ENCODE measurements around the gene APC2. TPM values are rescaled to one million over a fixed set of nuclear protein-coding genes. Genes with fewer than 3 reads are reported as not detected.

Gene APC2
- total and polyA plus RNA-seq, 10 donors = 0.02 to 0.56 (median 0.14) TPM

DNA sequence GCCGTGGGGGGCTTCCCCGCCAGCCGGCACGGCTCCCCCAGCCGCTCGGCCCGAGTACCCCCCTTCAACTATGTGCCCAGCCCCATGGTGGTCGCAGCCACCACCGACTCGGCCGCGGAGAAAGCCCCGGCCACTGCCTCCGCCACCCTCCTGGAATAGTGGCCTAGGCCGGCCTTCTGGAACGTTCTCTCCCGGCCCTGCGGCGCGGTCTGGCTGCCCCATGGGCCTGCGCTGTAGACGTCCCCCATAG lies 20.1 kb downstream of the APC2 start:
- peaks cover 0 to 28% (median 10%) of the 10 kb centered on the region in 6 donors for H3K36me3 ChIP-seq
- WGBS, 5 donors = 0 to 9% (median 4%) methylated on average over 2 to 22 of the region's 22 CpGs
- DNase-seq = peak; percentile 75
- intact Hi-C loops (cut with DNase I; ENCODE audit: low total_unique reads) = no loop called here
- TF ChIP-seq CTCF (IDR thresholded peaks at IDR 0.05 in 8 of 11, conservative IDR thresholded peaks at IDR 0.05 in 3 of 11) = no peak
- no peak for TF ChIP-seq POLR2AphosphoS5 (IDR thresholded peaks at IDR 0.05)
- TF ChIP-seq POLR2A (IDR thresholded peaks at IDR 0.05) = no peak
- H3K27me3 ChIP-seq (replicated peaks in 1 of 7) = peaks cover 21 to 92% (median 79%) of the 10 kb centered on the region in 7 donors
- peak overlapping the region; percentile 33 to 72 (median 46) for H3K4me3 ChIP-seq
- H3K9me3 ChIP-seq = no peaks in the 10 kb centered on the region
- no peak overlapping the region for H3K27ac ChIP-seq
- peaks cover 50 to 97% (median 76%) of the 10 kb centered on the region in 6 donors for H3K4me1 ChIP-seq

DNA sequence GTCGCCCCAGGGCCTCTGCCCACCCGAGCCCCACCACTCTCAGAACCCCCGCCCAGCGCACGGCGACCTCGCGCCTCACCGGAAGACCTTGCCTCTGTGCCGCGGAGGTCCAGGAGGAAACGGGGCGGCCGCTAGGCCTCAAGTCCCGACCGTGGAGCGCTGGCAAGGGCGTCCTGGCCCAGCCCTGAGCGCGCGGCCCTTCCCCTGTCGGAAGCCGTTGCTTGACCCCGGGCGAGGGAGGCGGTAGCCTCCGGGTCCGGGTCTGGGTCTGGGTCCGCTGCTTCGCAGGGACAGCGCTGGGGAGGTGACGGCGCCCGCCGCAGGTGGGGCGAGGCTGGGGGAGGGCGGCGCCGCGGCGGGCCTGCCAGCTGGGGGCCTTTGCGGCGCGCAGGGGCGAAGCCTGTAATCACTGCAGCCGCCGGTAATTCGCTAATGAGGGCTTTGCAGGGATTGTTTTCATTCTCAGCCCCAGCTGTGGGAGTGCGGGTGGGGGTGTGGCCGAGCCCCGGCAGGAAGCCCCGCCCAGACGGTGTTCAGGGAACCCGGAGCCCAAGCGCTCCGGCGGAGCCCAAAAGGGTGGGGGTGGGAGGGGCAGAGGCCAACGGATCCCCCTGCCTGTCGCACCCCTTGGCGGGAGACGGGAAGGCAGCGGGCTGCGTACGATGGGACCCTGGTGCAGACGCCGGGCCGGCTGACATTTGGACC lies 20.5 kb downstream of the APC2 start:
- no peak for TF ChIP-seq CTCF (IDR thresholded peaks at IDR 0.05 in 8 of 11, conservative IDR thresholded peaks at IDR 0.05 in 3 of 11)
- TF ChIP-seq POLR2A (IDR thresholded peaks at IDR 0.05) = no peak
- TF ChIP-seq POLR2AphosphoS5 (IDR thresholded peaks at IDR 0.05) = peak; percentile 17 to 59 (median 24)
- Histone ChIP-seq H3K9me3 (no peaks in the 10 kb centered on the region), H3K4me3 (peak overlapping the region; percentile 33 to 72 (median 46)), H3K27ac (peak overlapping the region in 1 of 8 donors; percentile 3), H3K4me1 (peaks cover 50 to 97% (median 72%) of the 10 kb centered on the region in 6 donors), H3K27me3 (replicated peaks in 1 of 7) (peaks cover 21 to 87% (median 75%) of the 10 kb centered on the region in 7 donors), H3K36me3 (peaks cover 0 to 33% (median 13%) of the 10 kb centered on the region in 6 donors)
- intact Hi-C loops (cut with DNase I; ENCODE audit: low total_unique reads) = no loop called here
- peak; percentile 90 for DNase-seq
- 0 to 1% (median 1%) methylated on average over 10 to 67 of the region's 67 CpGs for WGBS, 5 donors

- no peak for TF ChIP-seq POLR2A (IDR thresholded peaks at IDR 0.05)
- peak in 1 of 3 donors; percentile 8 for TF ChIP-seq POLR2AphosphoS5 (IDR thresholded peaks at IDR 0.05)
- peaks cover 0 to 36% (median 16%) of the 10 kb centered on the region in 6 donors for H3K36me3 ChIP-seq
- WGBS, 5 donors = 6 to 10% (median 8%) methylated on average over 25 to 28 of the region's 28 CpGs
- DNase-seq = no peak
- intact Hi-C loops (cut with DNase I; ENCODE audit: low total_unique reads) = no loop called here
- peaks cover 21 to 81% (median 69%) of the 10 kb centered on the region in 7 donors for H3K27me3 ChIP-seq (replicated peaks in 1 of 7)
- peaks cover 47 to 97% (median 66%) of the 10 kb centered on the region in 6 donors for H3K4me1 ChIP-seq
- H3K27ac ChIP-seq = no peak overlapping the region
- no peaks in the 10 kb centered on the region for H3K9me3 ChIP-seq
- peak overlapping the region; percentile 33 to 72 (median 46) for H3K4me3 ChIP-seq
Measured at GRCh38 chr19:1471010-1471514, 21.1 kb downstream of the APC2 start.

- Histone ChIP-seq H3K36me3 (peaks cover 0 to 36% (median 21%) of the 10 kb centered on the region in 6 donors), H3K27ac (no peak overlapping the region), H3K4me1 (peaks cover 43 to 96% (median 63%) of the 10 kb centered on the region in 6 donors), H3K9me3 (no peaks in the 10 kb centered on the region), H3K4me3 (peak overlapping the region in 5 of 8 donors; percentile 43 to 72 (median 47)), H3K27me3 (replicated peaks in 1 of 7) (peaks cover 21 to 75% (median 64%) of the 10 kb centered on the region in 7 donors)
- WGBS, 5 donors = 21 to 39% (median 24%) methylated on average over 16 to 24 of the region's 24 CpGs
- no peak for DNase-seq
- TF ChIP-seq CTCF (IDR thresholded peaks at IDR 0.05 in 8 of 11, conservative IDR thresholded peaks at IDR 0.05 in 3 of 11) (no peak), POLR2AphosphoS5 (IDR thresholded peaks at IDR 0.05) (peak in 1 of 3 donors; percentile 4), POLR2A (IDR thresholded peaks at IDR 0.05) (no peak)
- intact Hi-C loops (cut with DNase I; ENCODE audit: low total_unique reads) = no loop called here
Measured at GRCh38 chr19:1471515-1472160, 21.7 kb downstream of the APC2 start.
